ENCODE measurements around the gene KCNAB1.

GRCh38 chr3:156341831-156342416 lies 221.5 kb downstream of the KCNAB1 start:
- TF ChIP-seq, protein P1, sequence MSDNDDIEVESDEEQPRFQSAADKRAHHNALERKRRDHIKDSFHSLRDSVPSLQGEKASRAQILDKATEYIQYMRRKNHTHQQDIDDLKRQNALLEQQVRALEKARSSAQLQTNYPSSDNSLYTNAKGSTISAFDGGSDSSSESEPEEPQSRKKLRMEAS (IDR thresholded peaks at IDR 0.05; ENCODE audit: low read depth, low read length): no peak
- no peak for TF ChIP-seq POLR2A (IDR thresholded peaks at IDR 0.05; ENCODE audit: low read depth, low read length)
- TF ChIP-seq SMAD1 (IDR thresholded peaks at IDR 0.05; ENCODE audit: low read depth, partially characterized antibody): no peak
- TF ChIP-seq CTCF (IDR thresholded peaks at IDR 0.05 in 2 of 3, conservative IDR thresholded peaks at IDR 0.05 in 1 of 3; ENCODE audit: control insufficient read depth in 2 of 3, extremely low read depth in 1 of 3, insufficient read depth in 1 of 3, low read depth in 3 of 3, low read length in 3 of 3): peak; percentile 42 to 53 (median 44); a peak in 5 of 6 replicates
- no peak for TF ChIP-seq RCOR1 (conservative IDR thresholded peaks at IDR 0.05; ENCODE audit: low read depth, low read length)
- TF ChIP-seq TBL1XR1 (IDR thresholded peaks at IDR 0.05; ENCODE audit: low read depth, low read length): no peak
- no peak for TF ChIP-seq NRF1 (conservative IDR thresholded peaks at IDR 0.05; ENCODE audit: low read depth, low read length)
